HG03520 (cell line): ENCODE measurements around the gene SESN3.
"Not testable (repeated sequence)": the region's sequence is repeated elsewhere in the genome, so short reads cannot be mapped to it uniquely, and the experiment has no call there.

Experiments used
- ATAC-seq: cut with Tn5 transposase; IDR thresholded peaks from one replicate; pipeline ENCODE4 v1.9.1; 2021; ENCODE audit warnings: mild to moderate bottlenecking, moderate library complexity; ENCODE audit not compliant: unreplicated experiment

Gene SESN3

DNA sequence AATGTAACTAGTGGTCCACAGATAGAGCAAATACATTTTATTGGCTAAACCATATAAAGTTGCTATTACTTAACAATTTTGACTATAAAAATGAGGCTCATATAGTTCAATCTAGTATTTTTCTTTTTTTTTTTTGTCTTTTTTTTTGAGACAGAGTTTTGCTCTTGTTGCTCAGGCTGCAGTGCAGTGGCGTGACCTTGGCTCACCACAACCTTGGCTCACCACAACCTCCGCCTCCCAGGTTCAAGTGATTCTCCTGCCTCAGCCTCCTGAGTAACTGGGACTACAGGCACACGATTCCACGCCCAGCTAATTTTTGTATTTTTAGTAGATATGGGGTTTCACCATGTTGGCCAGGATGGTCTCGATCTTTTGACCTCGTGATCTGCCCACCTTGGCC is 3.9 kb downstream of the SESN3 start:
- ATAC-seq = not testable (repeated sequence)

DNA sequence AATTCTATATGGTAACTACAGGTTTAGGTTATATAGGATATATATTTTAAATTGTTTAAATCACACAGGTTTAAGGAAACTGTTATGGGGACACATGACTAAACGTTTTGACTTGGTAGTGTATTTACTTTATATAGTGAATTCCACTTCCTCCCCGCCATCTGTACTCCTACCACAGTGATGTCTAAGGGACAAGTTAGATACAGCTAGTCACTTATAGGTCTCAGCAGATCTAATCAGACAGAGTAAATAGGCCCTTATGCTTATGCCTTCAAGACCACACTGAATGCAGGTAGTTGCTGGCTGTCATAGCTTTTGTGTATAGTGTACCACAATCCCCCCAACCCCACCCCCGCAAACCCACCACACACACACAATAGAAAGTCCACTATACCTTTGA is 8.2 kb downstream of the SESN3 start:
- ATAC-seq = no peak

- ATAC-seq = no peak
These were observed 11.4 kb downstream of the SESN3 start for GRCh38 chr11:95219599-95219998.

DNA sequence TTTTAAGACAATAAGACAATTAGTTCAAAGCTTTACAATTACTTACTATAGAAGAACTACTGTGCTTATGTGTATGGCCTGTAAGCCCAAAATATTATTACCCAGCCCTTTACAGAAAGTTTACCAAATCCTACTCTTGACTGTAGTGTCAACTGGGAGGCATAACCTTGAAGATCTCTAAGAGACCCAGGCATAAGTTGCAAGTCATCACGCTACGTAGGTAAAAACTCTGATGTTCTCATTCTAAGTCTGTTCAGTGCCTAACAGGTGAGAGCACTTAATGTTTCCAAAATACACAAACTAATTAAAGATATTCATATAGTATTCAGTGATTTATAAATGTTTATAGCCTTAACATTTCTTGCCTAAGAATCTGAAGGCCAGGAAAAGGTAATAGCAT is 12.9 kb downstream of the SESN3 start:
- no peak for ATAC-seq

GRCh38 chr11:95212609-95213008 is 18.4 kb downstream of the SESN3 start:
- no peak for ATAC-seq

GRCh38 chr11:95209535-95209934 is 21.5 kb downstream of the SESN3 start:
- not testable (repeated sequence) for ATAC-seq

GRCh38 chr11:95200781-95201457 is 30.1 kb downstream of the SESN3 start:
- no peak for ATAC-seq

GRCh38 chr11:95195831-95196230 is 35.2 kb downstream of the SESN3 start:
- no peak for ATAC-seq

DNA sequence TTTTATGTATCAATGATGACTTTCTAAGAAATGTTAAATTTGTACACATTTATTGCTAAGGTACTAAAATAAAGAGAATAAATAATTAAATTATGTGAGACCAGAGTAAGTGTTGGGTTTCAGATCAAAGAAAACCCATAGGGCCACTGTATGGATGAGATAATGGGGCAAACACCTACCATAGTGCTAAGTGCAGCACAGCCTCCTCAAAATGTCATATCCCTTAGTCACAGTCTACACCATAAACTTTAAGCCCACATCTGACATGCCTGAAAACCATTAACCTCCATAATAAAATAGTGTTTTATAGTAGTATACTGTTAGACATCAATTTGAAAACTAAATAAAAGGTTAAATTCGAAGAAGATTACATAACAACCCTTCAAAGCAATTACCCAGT is 37.5 kb downstream of the SESN3 start:
- no peak for ATAC-seq

DNA sequence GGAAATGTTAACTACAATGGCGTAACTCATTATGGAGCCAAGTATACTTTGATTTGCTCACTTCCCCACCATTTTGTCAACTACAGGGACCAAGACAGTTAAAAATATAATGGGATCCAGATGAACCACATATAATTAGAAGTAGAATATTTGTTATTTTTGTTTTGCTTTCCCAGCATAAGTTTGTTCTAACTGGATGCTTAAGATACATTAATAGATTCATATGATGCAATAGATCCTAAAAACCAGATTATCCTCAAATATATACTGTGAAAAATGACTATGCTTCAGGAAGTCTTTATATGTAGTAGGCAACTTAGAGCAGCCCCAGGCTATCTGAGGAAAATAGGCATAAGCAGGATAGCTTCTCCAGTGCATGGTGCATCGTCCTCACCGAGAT is 38.3 kb downstream of the SESN3 start:
- no peak for ATAC-seq

GRCh38 chr11:95187723-95188122 is 43.3 kb downstream of the SESN3 start:
- no peak for ATAC-seq

GRCh38 chr11:95182397-95182796 is 48.6 kb downstream of the SESN3 start:
- no peak for ATAC-seq

DNA sequence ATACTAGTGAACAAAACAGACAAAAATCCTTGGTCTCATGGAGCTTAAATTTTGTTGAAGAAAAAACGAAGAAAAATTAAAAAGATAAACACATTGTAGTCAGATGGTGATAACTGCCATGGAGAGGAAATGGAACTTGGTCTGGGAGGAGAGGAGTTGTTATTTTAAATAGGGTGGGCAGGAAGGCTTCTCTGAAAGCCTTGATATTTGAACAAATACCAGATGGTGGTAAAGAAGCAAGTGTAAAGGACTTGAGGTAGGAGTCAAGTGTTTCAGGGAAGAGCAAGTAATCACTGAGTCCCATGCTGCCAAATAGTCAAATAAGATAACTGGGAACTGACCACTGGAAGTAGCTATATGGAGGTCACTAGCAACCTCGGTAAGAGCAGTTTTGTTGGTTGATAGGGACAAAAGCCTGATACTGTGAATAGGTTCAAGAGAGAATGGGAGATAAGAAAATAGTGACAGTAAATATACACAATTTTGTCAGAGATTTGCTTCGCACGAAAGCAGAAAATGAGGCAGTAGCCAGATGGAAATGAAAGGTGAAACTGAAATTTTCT is 55.1 kb downstream of the SESN3 start:
- no peak for ATAC-seq

DNA sequence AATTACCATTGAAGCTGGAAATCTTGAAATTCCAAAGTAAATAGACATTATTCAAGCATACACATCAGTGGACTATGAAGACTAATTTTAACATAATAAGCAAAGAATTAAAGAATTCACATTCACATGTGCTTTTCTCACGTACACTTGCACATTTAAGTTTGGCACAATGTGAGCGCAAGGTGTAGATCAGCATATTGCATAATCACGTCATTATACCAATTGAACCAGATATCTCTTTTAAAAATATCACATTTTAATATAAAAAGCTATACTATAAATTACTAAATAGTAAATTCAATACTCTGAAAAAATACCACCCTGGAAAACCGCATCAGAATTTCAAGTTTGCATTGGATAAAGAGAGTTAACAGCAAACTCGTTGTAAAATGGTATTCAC is 60.7 kb downstream of the SESN3 start:
- ATAC-seq = no peak

DNA sequence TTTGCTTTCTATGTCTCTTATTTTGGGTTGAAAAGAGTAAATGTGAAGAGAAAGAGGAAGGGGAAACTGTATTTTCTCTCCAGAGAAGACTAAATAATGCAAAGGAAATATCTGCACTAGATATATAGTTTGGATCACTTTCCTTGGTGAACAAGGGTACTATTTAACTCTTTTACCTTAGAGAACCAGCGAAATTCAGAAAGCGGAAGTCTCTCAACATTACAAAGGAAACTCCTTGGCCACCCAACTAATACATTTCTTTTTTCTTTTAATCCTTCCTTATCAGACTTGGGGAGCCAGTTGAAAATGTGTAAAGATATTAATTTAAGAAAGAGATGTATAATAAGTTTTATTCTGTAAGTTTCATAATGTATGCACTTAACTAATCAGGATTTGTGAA is 64.2 kb downstream of the SESN3 start:
- ATAC-seq = no peak

GRCh38 chr11:95165638-95166037 is 65.4 kb downstream of the SESN3 start:
- no peak for ATAC-seq

- no peak for ATAC-seq
These were observed 67.9 kb downstream of the SESN3 start for GRCh38 chr11:95163106-95163505.

- no peak for ATAC-seq
These were observed 69.8 kb downstream of the SESN3 start for GRCh38 chr11:95161248-95161647.

- no peak for ATAC-seq
These were observed 73.2 kb downstream of the SESN3 start for GRCh38 chr11:95157824-95158223.

DNA sequence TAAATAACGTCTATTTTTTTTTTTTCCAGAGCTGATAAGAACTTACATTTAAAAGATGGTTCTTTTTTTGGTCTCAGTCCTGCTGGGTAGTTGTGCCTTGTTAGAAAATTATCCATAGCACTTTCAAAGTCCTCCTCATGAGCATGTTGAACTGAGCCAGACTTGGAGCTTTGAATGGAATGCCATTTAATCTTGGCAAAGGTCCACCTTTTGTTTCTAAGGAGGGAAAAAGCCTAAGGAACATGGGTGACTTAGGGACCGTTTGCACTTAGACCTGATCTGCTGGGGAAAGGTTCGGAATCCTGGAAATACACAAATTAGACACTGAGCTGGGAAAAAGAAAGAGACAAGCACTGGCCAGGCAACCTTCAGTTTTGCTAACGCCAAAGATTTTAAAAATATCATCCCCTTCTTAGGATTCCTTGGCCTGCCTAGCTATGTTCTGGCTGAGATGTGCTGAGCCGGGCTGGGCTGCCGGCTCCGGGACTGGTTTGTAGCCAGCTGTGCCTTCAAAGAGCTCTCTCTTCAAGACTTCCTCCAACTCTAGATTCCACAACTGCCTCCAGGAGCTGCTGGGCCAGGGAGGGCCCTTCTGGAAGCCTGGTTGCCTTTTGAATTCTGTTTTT is 74.0 kb downstream of the SESN3 start:
- ATAC-seq = no peak

DNA sequence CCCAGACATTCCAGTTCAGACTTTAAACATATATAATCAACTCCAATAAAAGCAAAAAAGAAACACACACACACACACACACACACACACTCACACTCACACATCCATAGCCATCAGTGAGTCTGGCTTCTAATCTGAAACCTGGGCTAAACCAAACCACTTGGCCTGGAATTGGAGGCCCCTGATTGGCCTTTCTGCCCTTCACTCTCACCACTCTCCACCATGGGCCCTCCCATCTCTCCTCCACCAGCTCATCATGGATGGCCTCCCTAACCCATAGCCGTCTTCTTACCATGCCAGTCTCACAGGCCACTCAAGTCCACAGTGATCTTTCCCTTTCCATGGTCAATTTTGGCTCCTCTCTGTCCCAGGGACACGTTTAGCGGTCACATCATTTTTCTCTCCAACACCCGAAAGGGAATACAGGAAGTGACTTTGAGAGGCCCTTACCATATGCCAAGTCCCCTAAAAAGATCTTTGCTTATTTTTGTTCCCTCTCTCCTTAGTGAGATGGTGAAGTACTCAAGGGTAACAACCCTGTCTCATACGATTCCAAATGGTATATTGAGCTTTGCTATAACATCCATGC is 74.8 kb downstream of the SESN3 start:
- no peak for ATAC-seq

DNA sequence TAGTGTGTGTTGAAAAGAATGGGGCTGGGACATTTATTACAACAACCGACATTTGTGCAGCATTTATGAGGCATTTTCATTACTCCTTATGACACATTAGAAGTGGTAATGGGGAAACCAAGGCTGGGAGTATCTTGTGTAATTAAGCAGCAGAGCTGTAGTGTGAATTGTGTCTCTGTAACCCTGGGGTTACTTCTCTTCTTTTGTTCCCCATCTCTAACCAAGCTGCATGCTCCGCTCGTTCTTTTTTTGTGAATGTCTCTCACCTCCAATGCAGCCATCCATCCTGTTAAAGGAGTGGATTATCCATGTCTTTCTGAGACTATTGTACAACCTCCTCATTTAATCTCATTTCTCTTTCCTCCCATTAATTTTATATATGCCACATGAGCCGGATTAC is 75.6 kb downstream of the SESN3 start:
- no peak for ATAC-seq
